Astrocyte of the cerebellum (primary cell): Measurements from ENCODE around the gene HYAL1.

ENCODE experiments used
- DNase-seq: peaks from one replicate; pipeline ENCODE4 v3.0.0-alpha.2; 2011; ENCODE audit warnings: low read depth
- H3K4me3 ChIP-seq: 2 replicates; pipeline ENCODE4 v1.5.1; 2011; ENCODE audit warnings: mild to moderate bottlenecking, low read depth, low read length, moderate library complexity
- in situ Hi-C: cut with HindIII; loops from 2 replicates; pipeline ENCODE4 v1.10.0; 2017; ENCODE audit warnings: low sequenced_read_pairs
- TF ChIP-seq, protein P1 (sequence below): IDR thresholded peaks from 2 replicates; pipeline ENCODE4 v1.5.1; 2012; ENCODE audit warnings: low read length, low read depth, moderate library complexity, mild to moderate bottlenecking; ENCODE audit errors: missing control alignments

Gene HYAL1

DNA sequence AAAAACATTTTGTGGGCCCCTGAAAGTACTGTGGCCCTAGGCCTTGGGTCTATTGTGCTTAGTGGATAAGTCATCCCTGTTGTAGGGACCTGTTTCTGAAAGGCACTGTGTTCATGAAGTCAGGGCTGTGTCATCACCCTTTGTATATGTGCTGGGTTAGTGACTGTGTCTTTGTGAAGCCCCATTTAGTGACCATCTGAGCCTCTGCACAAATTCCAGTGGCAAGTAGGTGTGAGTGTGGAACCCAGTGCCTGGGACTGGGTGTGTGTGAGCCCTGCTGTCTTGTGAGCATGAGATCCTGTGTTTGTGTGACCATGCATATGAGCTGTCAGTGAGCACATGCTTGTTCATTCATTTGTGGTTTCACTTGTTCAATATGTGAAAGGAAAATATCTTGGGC lies 1.2 kb upstream of the HYAL1 start:
- TF ChIP-seq, protein P1, sequence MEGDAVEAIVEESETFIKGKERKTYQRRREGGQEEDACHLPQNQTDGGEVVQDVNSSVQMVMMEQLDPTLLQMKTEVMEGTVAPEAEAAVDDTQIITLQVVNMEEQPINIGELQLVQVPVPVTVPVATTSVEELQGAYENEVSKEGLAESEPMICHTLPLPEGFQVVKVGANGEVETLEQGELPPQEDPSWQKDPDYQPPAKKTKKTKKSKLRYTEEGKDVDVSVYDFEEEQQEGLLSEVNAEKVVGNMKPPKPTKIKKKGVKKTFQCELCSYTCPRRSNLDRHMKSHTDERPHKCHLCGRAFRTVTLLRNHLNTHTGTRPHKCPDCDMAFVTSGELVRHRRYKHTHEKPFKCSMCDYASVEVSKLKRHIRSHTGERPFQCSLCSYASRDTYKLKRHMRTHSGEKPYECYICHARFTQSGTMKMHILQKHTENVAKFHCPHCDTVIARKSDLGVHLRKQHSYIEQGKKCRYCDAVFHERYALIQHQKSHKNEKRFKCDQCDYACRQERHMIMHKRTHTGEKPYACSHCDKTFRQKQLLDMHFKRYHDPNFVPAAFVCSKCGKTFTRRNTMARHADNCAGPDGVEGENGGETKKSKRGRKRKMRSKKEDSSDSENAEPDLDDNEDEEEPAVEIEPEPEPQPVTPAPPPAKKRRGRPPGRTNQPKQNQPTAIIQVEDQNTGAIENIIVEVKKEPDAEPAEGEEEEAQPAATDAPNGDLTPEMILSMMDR, result no peak
- DNase-seq, result no peak
- in situ Hi-C loops, result no loop called here
- no peak overlapping the region for H3K4me3 ChIP-seq

DNA sequence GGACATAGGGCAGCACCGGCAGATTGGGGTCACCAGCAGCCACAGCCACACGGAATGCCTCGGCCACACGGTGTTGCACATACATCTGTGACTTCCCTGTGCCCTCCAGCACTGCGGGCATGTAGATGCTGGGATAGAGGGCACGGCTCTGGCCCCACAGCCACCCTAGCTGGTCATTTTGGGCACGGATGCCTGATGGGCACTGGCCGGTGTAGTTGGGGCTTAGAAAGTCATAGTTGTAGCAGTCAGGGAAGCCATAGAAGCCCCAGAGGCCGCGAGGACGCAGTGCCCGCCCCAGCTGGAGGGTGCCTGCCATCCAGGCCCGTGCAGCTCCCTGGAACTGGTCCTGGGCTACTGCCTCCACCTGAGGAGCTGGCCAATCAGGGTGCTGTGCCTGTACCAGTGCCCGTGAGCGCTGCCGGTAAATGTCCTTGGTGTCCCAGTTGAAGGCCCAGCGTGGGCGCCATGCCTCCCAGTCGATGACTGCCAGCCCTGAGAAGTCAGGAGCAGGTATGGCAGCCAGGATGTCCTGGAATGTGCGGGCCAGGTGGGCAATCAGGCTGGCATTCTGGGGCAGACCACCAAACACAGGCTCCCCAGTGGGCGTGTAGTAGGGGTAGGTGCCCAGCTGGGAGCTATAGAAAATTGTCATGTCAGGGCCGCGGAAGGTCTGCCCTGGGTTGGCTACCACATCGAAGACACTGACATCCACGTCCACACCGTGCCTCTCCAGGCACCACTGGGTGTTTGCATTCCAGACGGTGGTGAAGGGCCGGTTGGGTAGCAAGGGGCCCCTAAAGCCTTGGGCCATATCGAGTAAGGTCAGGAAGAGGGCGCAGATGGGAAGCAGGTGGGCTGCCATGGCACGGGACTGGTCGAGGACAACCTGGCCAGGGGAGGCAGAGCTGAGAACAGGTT lies 1.0 kb downstream of the HYAL1 start:
- TF ChIP-seq, protein P1, result no peak
- no peak overlapping the region for H3K4me3 ChIP-seq
- in situ Hi-C loops, result no loop called here
- DNase-seq, result no peak

DNA sequence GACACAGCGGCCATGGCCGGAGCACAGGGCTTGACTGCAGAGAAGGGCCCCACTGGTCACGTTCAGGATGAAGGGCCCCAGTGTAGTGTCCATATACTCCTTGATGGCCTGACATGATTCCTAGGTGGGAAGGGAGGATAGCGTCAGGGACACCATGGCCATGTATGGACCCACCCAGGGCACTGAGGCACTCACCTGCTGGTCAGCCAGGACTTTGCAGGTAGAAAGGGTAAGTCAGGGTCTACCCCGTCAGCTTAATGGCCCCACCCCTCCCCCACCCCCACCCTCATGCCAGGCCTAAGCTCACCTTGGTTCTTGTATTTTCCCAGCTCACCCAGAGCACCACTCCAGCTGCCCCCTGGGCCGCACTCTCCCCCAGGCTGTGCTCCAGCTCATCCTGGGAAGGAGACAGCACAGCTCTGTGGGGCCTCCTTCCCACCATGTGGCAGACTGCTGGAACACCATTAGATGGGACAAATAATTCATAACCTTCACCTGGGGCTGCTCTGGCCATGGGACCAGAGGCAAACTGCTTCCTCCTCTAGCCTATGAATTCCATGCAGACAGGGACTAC lies 2.6 kb downstream of the HYAL1 start:
- TF ChIP-seq, protein P1, result no peak
- no peak overlapping the region for H3K4me3 ChIP-seq
- no peak for DNase-seq
- in situ Hi-C loops, result no loop called here

DNA sequence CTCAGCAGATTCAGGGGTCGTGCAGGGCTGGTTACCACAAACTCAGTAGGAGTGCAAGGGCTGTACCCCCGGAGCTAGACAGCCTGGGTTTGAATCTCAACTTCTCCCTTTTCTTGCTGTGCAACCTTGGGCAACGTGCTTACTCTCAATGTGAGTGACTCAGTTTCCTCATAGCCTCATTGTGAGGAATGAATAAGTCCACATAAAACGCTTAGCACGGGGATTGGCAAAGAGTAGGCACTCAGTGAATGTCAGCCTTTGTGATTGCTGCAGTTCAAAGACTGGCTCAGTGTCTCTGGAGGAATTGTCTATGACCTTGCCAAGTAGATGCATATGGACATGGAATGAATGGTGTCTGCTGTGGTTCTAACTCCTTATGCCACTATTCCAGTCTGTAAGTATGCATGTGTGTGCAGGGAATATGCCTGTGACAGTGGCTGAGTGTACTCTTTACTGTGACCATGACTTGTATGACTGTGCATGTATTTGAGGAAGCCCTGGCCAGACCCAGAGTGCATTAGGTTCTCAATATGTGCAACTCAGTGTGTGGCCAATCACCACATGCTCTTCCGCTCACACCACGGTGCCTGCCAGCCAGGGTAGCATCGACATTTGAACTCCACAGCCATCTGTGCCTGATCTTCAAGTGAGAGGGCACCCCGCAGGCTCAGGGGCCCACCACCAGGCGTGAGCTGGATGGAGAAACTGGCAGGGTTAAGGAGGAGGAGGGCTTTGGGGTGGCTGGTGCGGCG lies 3.3 kb downstream of the HYAL1 start:
- TF ChIP-seq, protein P1, result no peak
- H3K4me3 ChIP-seq, result peak overlapping the region; percentile 79
- DNase-seq, result no peak
- in situ Hi-C loops, result no loop called here

DNA sequence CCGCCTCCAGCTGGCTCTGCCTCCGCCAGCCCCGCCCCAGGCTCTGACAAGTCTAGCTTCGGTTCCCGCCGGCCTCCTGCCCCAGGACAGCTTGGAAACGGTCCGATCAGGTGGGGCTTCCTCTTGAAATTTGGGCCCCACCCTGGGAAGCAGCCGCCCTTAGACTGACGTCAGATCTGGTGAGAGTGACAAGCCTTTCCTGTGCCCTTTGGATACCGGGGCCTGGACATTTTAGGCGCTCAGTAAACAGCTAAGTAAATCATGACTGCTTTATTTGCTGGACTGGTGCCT lies 3.8 kb downstream of the HYAL1 start:
- in situ Hi-C loops, result no loop called here
- DNase-seq, result no peak
- peak overlapping the region; percentile 79 for H3K4me3 ChIP-seq
- TF ChIP-seq, protein P1, result no peak

DNA sequence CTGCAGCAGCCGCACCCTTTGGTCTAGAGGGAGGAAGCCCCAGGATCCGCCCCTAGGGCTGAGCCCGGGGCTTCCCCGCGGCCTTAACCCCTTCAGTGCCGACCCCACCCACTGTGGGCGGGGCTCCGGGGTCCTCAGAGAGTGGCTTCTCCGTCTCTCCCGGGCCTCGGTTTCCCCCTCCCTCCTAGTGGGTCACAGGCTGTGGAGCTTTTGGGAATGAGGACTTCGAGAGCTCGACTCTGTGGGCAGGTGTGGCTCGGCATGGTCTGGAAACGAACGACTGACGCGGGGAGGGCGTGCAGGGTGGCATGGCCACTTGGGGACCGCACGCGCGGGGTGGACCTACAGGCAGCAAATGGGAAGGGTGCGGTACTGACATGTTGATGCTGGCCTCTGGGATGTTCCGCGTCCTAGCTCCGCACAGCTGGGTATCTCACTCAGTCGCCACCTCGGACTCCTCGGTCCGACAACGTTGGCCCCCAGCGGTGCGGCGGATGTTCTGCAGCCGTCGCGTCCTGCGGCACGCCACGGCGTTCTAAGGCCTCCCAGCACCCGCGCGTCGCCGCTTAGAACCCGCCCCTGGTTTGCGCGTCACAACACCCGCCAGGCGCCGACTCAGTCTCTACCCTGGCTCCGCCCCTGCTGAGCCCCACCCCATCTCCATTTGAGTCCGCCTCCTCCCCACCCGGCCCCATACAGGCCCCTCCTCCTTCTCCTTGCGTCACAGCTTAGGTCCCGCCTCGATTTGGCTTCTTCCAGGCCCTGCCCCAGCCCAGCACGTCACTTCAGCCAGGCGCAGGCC lies 4.3 kb downstream of the HYAL1 start, which contains the start of the genes HYAL3 and NAA80:
Gene HYAL3 (minus strand): TSS at position 570 of the 802 bp plus-strand sequence. CDS start 3,803 bp downstream, outside the sequence.
Gene NAA80 (minus strand): TSS at position 570 of the 802 bp plus-strand sequence. CDS start 1,942 bp downstream, outside the sequence.
- peak; percentile 99 for DNase-seq
- H3K4me3 ChIP-seq, result peak within 1 kb of the TSS; percentile 79
- in situ Hi-C loops, result no loop called here
- TF ChIP-seq, protein P1, result no peak
